Panc1 (cell line): Measurements from ENCODE around the gene SDK2. TPM values are rescaled to one million over a fixed set of nuclear protein-coding genes. Genes with fewer than 3 reads are reported as not detected.

ENCODE experiments used
- ATAC-seq: fragments of 200-7000 bp; cut with Tn5 transposase; 2 replicates; pipeline ENCODE4 v1.9.1; 2020; ENCODE audit warnings: mild to moderate bottlenecking, moderate library complexity
- BruUV-seq: library from RNA; stranded (reverse); fragments of 400-500 nt; replicated peaks from 2 replicates; lab custom pipeline; 2021; lab: Mats Ljungman, UMichigan
- CTCF ChIA-PET: fragments of 300-600 bp; sonication (Branson Sonifier 250); formaldehyde crosslinking; loops from one replicate; lab custom pipeline; 2022; ENCODE audit warnings: antibody characterized with exemption; lab: Charles Lee
- POLR2A ChIA-PET: fragments of 300-600 bp; sonication (Branson Sonifier 250); formaldehyde crosslinking; loops from one replicate; lab custom pipeline; 2022; ENCODE audit warnings: antibody characterized with exemption; lab: Charles Lee
- DNase-seq: peaks from one replicate; pipeline ENCODE4 v3.0.0-alpha.2; 2010; ENCODE audit warnings: low read depth, low spot score
- H3K27ac ChIP-seq: 2 replicates; pipeline ENCODE4 v1.5.1; 2011; ENCODE audit warnings: mild to moderate bottlenecking, low read length, inconsistent platforms
- H3K27me3 ChIP-seq: fragments of 200-500 bp; sonication (Bioruptor generic); 2 replicates; pipeline ENCODE4 v1.6.0; 2014; ENCODE audit warnings: low read length, inconsistent platforms; ENCODE audit not compliant: control insufficient read depth, insufficient read depth
- H3K36me3 ChIP-seq: fragments of 200-500 bp; sonication (Bioruptor generic); 2 replicates; pipeline ENCODE4 v1.5.1; 2014; ENCODE audit warnings: inconsistent platforms, mild to moderate bottlenecking, low read length, moderate library complexity; ENCODE audit not compliant: control insufficient read depth, insufficient read depth
- H3K4me1 ChIP-seq: 2 replicates; pipeline ENCODE4 v1.5.1; 2011; ENCODE audit warnings: inconsistent platforms, mild to moderate bottlenecking, low read length, moderate library complexity; ENCODE audit not compliant: control insufficient read depth, insufficient read depth
- H3K4me3 ChIP-seq, 2 experiments: 2 replicates each; pipeline ENCODE4 v1.5.1; 2011 to 2012; ENCODE audit warnings: low read depth in 2 of 2, low read length in 2 of 2, mild to moderate bottlenecking in 2 of 2, inconsistent platforms in 1 of 2, moderate library complexity in 1 of 2
- H3K9me3 ChIP-seq: fragments of 200-500 bp; sonication (Bioruptor generic); 2 replicates; pipeline ENCODE4 v1.5.1; 2014; ENCODE audit warnings: low read depth, mild to moderate bottlenecking, inconsistent platforms, low read length, moderate library complexity; ENCODE audit not compliant: control insufficient read depth, insufficient read depth
- POLR2AphosphoS5 ChIP-seq: IDR thresholded peaks from 2 replicates; pipeline ENCODE4 v1.6.1; 2012; ENCODE audit warnings: mild to moderate bottlenecking, low read depth, low read length, moderate library complexity
- REST ChIP-seq, 2 experiments: IDR thresholded peaks; 2 replicates each; pipeline ENCODE4 v1.6.1; 2011 to 2012; ENCODE audit warnings: low read depth in 2 of 2, control low read depth in 1 of 2, low read length in 1 of 2, mild to moderate bottlenecking in 1 of 2, moderate library complexity in 1 of 2; ENCODE audit not compliant: insufficient read depth in 1 of 2
- SIN3A ChIP-seq: IDR thresholded peaks from 2 replicates; pipeline ENCODE4 v1.6.1; 2012; ENCODE audit warnings: low read depth, mild to moderate bottlenecking, low read length, moderate library complexity, borderline replicate concordance; ENCODE audit not compliant: insufficient read depth
- TCF7L2 ChIP-seq: IDR thresholded peaks from 2 replicates; pipeline ENCODE4 v1.6.1; 2011; ENCODE audit warnings: mild to moderate bottlenecking, low read depth, low read length, inconsistent platforms
- in situ Hi-C: cut with HindIII; loops from 2 replicates; pipeline ENCODE4 v1.10.0; 2016; ENCODE audit warnings: low sequenced_read_pairs, low pct_unique_long_range_greater_than_20kb
- intact Hi-C: fragments of 100-400 bp; cut with micrococcal nuclease; formaldehyde crosslinking; loops from one replicate; pipeline ENCODE4 v1.10.0; 2022; ENCODE audit not compliant: unreplicated experiment
- total RNA-seq: library from RNA; stranded (reverse); gene quantifications from one replicate; pipeline ENCODE4 v1.2.1, GENCODE V29; 2021; ENCODE audit not compliant: unreplicated experiment
- TF ChIP-seq, protein P1 (sequence below): fragments of 450-650 bp; IDR thresholded peaks from 2 replicates; pipeline ENCODE4 v1.5.1; 2017; ENCODE audit warnings: mild to moderate bottlenecking

Gene SDK2
- total RNA-seq, 1 experiment from 2014 or later, result 0.41 TPM

GRCh38 chr17:73519011-73519410, 125.2 kb downstream of the SDK2 start:
- no TSS peak for BruUV-seq
- no peak overlapping the region for H3K27ac ChIP-seq
- in situ Hi-C loops, result no loop called here
- H3K4me3 ChIP-seq, result no peak overlapping the region
- H3K36me3 ChIP-seq, result no peaks in the 10 kb centered on the region
- CTCF ChIA-PET, result no interaction called here
- POLR2A ChIA-PET, result no interaction called here
- DNase-seq, result no peak
- TF ChIP-seq, protein P1, sequence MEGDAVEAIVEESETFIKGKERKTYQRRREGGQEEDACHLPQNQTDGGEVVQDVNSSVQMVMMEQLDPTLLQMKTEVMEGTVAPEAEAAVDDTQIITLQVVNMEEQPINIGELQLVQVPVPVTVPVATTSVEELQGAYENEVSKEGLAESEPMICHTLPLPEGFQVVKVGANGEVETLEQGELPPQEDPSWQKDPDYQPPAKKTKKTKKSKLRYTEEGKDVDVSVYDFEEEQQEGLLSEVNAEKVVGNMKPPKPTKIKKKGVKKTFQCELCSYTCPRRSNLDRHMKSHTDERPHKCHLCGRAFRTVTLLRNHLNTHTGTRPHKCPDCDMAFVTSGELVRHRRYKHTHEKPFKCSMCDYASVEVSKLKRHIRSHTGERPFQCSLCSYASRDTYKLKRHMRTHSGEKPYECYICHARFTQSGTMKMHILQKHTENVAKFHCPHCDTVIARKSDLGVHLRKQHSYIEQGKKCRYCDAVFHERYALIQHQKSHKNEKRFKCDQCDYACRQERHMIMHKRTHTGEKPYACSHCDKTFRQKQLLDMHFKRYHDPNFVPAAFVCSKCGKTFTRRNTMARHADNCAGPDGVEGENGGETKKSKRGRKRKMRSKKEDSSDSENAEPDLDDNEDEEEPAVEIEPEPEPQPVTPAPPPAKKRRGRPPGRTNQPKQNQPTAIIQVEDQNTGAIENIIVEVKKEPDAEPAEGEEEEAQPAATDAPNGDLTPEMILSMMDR, result no peak
- TF ChIP-seq SIN3A (no peak), REST (IDR thresholded peaks at IDR 0.05; ENCODE audit: insufficient read depth in 1 of 2, low read depth in 2 of 2, low read length in 1 of 2) (no peak)
- no peaks in the 10 kb centered on the region for H3K9me3 ChIP-seq
- no peak for ATAC-seq
- no peaks in the 10 kb centered on the region for H3K4me1 ChIP-seq
- intact Hi-C loops, result no loop called here
- H3K27me3 ChIP-seq, result no peaks in the 10 kb centered on the region; the same call in 1 of the 2 replicates

- H3K36me3 ChIP-seq, result no peaks in the 10 kb centered on the region
- peaks cover 3% of the 10 kb centered on the region; the same call in 1 of the 2 replicates for H3K27me3 ChIP-seq
- no peak for DNase-seq
- POLR2A ChIA-PET, result no interaction called here
- H3K9me3 ChIP-seq, result no peaks in the 10 kb centered on the region
- H3K27ac ChIP-seq, result no peak overlapping the region
- H3K4me1 ChIP-seq, result no peaks in the 10 kb centered on the region
- CTCF ChIA-PET, result no interaction called here
- intact Hi-C loops (no loop called here), in situ Hi-C loops (no loop called here)
- no peak overlapping the region for H3K4me3 ChIP-seq
- TF ChIP-seq POLR2AphosphoS5 (no peak), SIN3A (no peak), TCF7L2 (no peak), REST (IDR thresholded peaks at IDR 0.05; ENCODE audit: insufficient read depth in 1 of 2, low read depth in 2 of 2, low read length in 1 of 2) (no peak)
- TF ChIP-seq, protein P1, result no peak
- no peak for ATAC-seq
- no TSS peak for BruUV-seq
Measured at GRCh38 chr17:73516431-73516830, 127.8 kb downstream of the SDK2 start.
